HG03159 (cell line): ENCODE data around the gene PABPN1L.

Experiments
- ATAC-seq: cut with Tn5 transposase; IDR thresholded peaks from one replicate; pipeline ENCODE4 v1.9.1; 2021; ENCODE audit warnings: mild to moderate bottlenecking, moderate library complexity; ENCODE audit not compliant: unreplicated experiment

PABPN1L gene

GRCh38 chr16:88853325-88853941, 13.0 kb downstream of the PABPN1L start:
- no peak for ATAC-seq

GRCh38 chr16:88851616-88852015, 14.8 kb downstream of the PABPN1L start:
- ATAC-seq = no peak

GRCh38 chr16:88850531-88851199, 15.8 kb downstream of the PABPN1L start:
- ATAC-seq = no peak

GRCh38 chr16:88848557-88848956, 17.9 kb downstream of the PABPN1L start:
- no peak for ATAC-seq

- ATAC-seq = no peak
Observed at GRCh38 chr16:88847654-88848053, 18.8 kb downstream of the PABPN1L start.

GRCh38 chr16:88846088-88846487, 20.4 kb downstream of the PABPN1L start:
- no peak for ATAC-seq

- ATAC-seq = no peak
Observed at GRCh38 chr16:88844419-88845036, 21.9 kb downstream of the PABPN1L start.

- ATAC-seq = no peak
Observed at GRCh38 chr16:88843256-88843655, 23.2 kb downstream of the PABPN1L start.

- no peak for ATAC-seq
Observed at GRCh38 chr16:88842806-88843205, 23.7 kb downstream of the PABPN1L start.

- no peak for ATAC-seq
Observed at GRCh38 chr16:88842308-88842756, 24.1 kb downstream of the PABPN1L start.

- ATAC-seq = no peak
Observed at GRCh38 chr16:88841521-88842307, 24.7 kb downstream of the PABPN1L start.

GRCh38 chr16:88840600-88841215, 25.8 kb downstream of the PABPN1L start:
- no peak for ATAC-seq

GRCh38 chr16:88839745-88840599, 26.5 kb downstream of the PABPN1L start:
- ATAC-seq = no peak

- no peak for ATAC-seq
Observed at GRCh38 chr16:88839026-88839529, 27.4 kb downstream of the PABPN1L start.

- ATAC-seq = no peak
Observed at GRCh38 chr16:88838566-88838965, 27.9 kb downstream of the PABPN1L start.

- ATAC-seq = no peak
Observed at GRCh38 chr16:88837806-88838205, 28.7 kb downstream of the PABPN1L start.

GRCh38 chr16:88836791-88837190, 29.7 kb downstream of the PABPN1L start:
- ATAC-seq = no peak

GRCh38 chr16:88835818-88836217, 30.6 kb downstream of the PABPN1L start:
- ATAC-seq = no peak

GRCh38 chr16:88835383-88835782, 31.1 kb downstream of the PABPN1L start:
- no peak for ATAC-seq

GRCh38 chr16:88834670-88835069, 31.8 kb downstream of the PABPN1L start:
- ATAC-seq = no peak
